COLO668 (cell line): Measurements from ENCODE around the gene HSBP1L1.

Experiments used
- DNase-seq: peaks from one replicate; lab custom pipeline; 2025; ENCODE audit not compliant: unreplicated experiment; lab: John Stamatoyannopoulos, UW

HSBP1L1 gene

GRCh38 chr18:79944126-79944731 lies 20.2 kb upstream of the HSBP1L1 start:
- peak; percentile 32 for DNase-seq

GRCh38 chr18:79944746-79945117 lies 19.7 kb upstream of the HSBP1L1 start:
- no peak for DNase-seq

GRCh38 chr18:79945118-79946042 lies 19.1 kb upstream of the HSBP1L1 start:
- no peak for DNase-seq

GRCh38 chr18:79947054-79947755 lies 17.2 kb upstream of the HSBP1L1 start:
- DNase-seq: no peak

- DNase-seq: no peak
These were observed 16.4 kb upstream of the HSBP1L1 start for GRCh38 chr18:79947881-79948610.

- DNase-seq: peak; percentile 52
These were observed 15.6 kb upstream of the HSBP1L1 start for GRCh38 chr18:79948719-79949411.

GRCh38 chr18:79949697-79950487 lies 14.6 kb upstream of the HSBP1L1 start:
- DNase-seq: no peak

- DNase-seq: peak; percentile 71
These were observed 13.7 kb upstream of the HSBP1L1 start for GRCh38 chr18:79950515-79951341.

GRCh38 chr18:79951545-79952455 lies 12.6 kb upstream of the HSBP1L1 start, which contains the start of gene SLC66A2:
Gene SLC66A2, minus strand, starts transcription at chr18:79951653. Its CDS starts 727 bp downstream, at chr18:79950926.
- peak; percentile 92 for DNase-seq

GRCh38 chr18:79952456-79952995 lies 11.9 kb upstream of the HSBP1L1 start:
- DNase-seq: no peak

GRCh38 chr18:79952996-79953559 lies 11.4 kb upstream of the HSBP1L1 start:
- peak; percentile 50 for DNase-seq

- no peak for DNase-seq
These were observed 10.3 kb upstream of the HSBP1L1 start for GRCh38 chr18:79953971-79954651.

GRCh38 chr18:79954791-79955190 lies 9.7 kb upstream of the HSBP1L1 start:
- DNase-seq: no peak

- no peak for DNase-seq
These were observed 9.0 kb upstream of the HSBP1L1 start for GRCh38 chr18:79955302-79956075.

GRCh38 chr18:79956276-79956675 lies 8.2 kb upstream of the HSBP1L1 start:
- no peak for DNase-seq

- DNase-seq: no peak
These were observed 5.5 kb upstream of the HSBP1L1 start for GRCh38 chr18:79958981-79959380.
